MG63 (cell line): Measurements from ENCODE around the gene TGFBR2. TPM values are rescaled to one million over a fixed set of nuclear protein-coding genes. Genes with fewer than 3 reads are reported as not detected.
"Not testable (repeated sequence)": the region's sequence is repeated elsewhere in the genome, so short reads cannot be mapped to it uniquely, and the experiment has no call there.

Experiments used
- DNase-seq: peaks from one replicate; pipeline ENCODE4 v3.0.0-alpha.2; 2020
- H3K27me3 ChIP-seq: fragments of 250-450 bp; sonication (Bioruptor Pico); 2 replicates; pipeline ENCODE4 v1.5.1; 2020; ENCODE audit warnings: mild to moderate bottlenecking, moderate library complexity
- H3K36me3 ChIP-seq: fragments of 250-450 bp; sonication (Bioruptor Pico); 2 replicates; pipeline ENCODE4 v1.5.1; 2020; ENCODE audit warnings: mild to moderate bottlenecking, moderate library complexity
- H3K4me3 ChIP-seq: fragments of 250-450 bp; sonication (Bioruptor Pico); 2 replicates; pipeline ENCODE4 v1.5.1; 2020; ENCODE audit warnings: mild to moderate bottlenecking, moderate library complexity
- H3K9me3 ChIP-seq: fragments of 250-450 bp; sonication (Bioruptor Pico); 2 replicates; pipeline ENCODE4 v1.5.1; 2020; ENCODE audit warnings: mild to moderate bottlenecking, moderate library complexity
- total RNA-seq: library from RNA; depleted of rRNA; stranded (reverse); fragments of >200 nt; shearing (Covaris generic); gene quantifications from 2 replicates; pipeline ENCODE4 v1.2.3, GENCODE V29; 2014; ENCODE audit warnings: low replicate concordance

TGFBR2 gene
- total RNA-seq, 1 experiment from 2014 or later, result 28.9 TPM

GRCh38 chr3:30668051-30668609, 61.7 kb downstream of the TGFBR2 start:
- H3K4me3 ChIP-seq, result no peak overlapping the region
- peaks cover 3% of the 10 kb centered on the region for H3K36me3 ChIP-seq
- H3K9me3 ChIP-seq, result no peaks in the 10 kb centered on the region
- DNase-seq, result no peak
- no peaks in the 10 kb centered on the region for H3K27me3 ChIP-seq

GRCh38 chr3:30669360-30669934, 63.0 kb downstream of the TGFBR2 start:
- not testable (repeated sequence) for DNase-seq

GRCh38 chr3:30670292-30670691, 63.9 kb downstream of the TGFBR2 start:
- peaks cover 3% of the 10 kb centered on the region for H3K36me3 ChIP-seq
- no peaks in the 10 kb centered on the region for H3K9me3 ChIP-seq
- no peak for DNase-seq
- H3K27me3 ChIP-seq, result no peaks in the 10 kb centered on the region
- no peak overlapping the region for H3K4me3 ChIP-seq

More at GRCh38 chr3:30669360-30669934, 63.0 kb downstream of the TGFBR2 start:
- not testable (repeated sequence) for H3K36me3 ChIP-seq, H3K4me3 ChIP-seq, H3K9me3 ChIP-seq, H3K27me3 ChIP-seq

GRCh38 chr3:30671527-30672286, 65.3 kb downstream of the TGFBR2 start:
- Histone ChIP-seq H3K36me3 (peaks cover 3% of the 10 kb centered on the region), H3K4me3 (no peak overlapping the region), H3K9me3 (no peaks in the 10 kb centered on the region), H3K27me3 (no peaks in the 10 kb centered on the region)
- no peak for DNase-seq

GRCh38 chr3:30672287-30672735, 65.9 kb downstream of the TGFBR2 start:
- H3K27me3 ChIP-seq, result no peaks in the 10 kb centered on the region
- no peaks in the 10 kb centered on the region for H3K9me3 ChIP-seq
- no peak overlapping the region for H3K4me3 ChIP-seq
- no peak for DNase-seq
- peaks cover 3% of the 10 kb centered on the region for H3K36me3 ChIP-seq

- Histone ChIP-seq H3K4me3 (no peak overlapping the region), H3K27me3 (no peaks in the 10 kb centered on the region), H3K36me3 (peaks cover 3% of the 10 kb centered on the region), H3K9me3 (no peaks in the 10 kb centered on the region)
- DNase-seq, result peak; percentile 61
These were observed 66.6 kb downstream of the TGFBR2 start for GRCh38 chr3:30672959-30673358.

- no peaks in the 10 kb centered on the region for H3K27me3 ChIP-seq
- no peaks in the 10 kb centered on the region for H3K9me3 ChIP-seq
- H3K4me3 ChIP-seq, result no peak overlapping the region
- no peak for DNase-seq
- peaks cover 3% of the 10 kb centered on the region for H3K36me3 ChIP-seq
These were observed 67.3 kb downstream of the TGFBR2 start for GRCh38 chr3:30673425-30674341.

GRCh38 chr3:30675006-30675405, 68.6 kb downstream of the TGFBR2 start:
- Histone ChIP-seq H3K27me3 (no peaks in the 10 kb centered on the region), H3K36me3 (peaks cover 3% of the 10 kb centered on the region)

GRCh38 chr3:30675774-30676173, 69.4 kb downstream of the TGFBR2 start:
- no peak for DNase-seq
- no peak overlapping the region for H3K4me3 ChIP-seq
- H3K36me3 ChIP-seq, result peaks cover 3% of the 10 kb centered on the region
- no peaks in the 10 kb centered on the region for H3K9me3 ChIP-seq
- no peaks in the 10 kb centered on the region for H3K27me3 ChIP-seq

More at GRCh38 chr3:30675006-30675405, 68.6 kb downstream of the TGFBR2 start:
- DNase-seq, result no peak
- no peak overlapping the region for H3K4me3 ChIP-seq
- H3K9me3 ChIP-seq, result no peaks in the 10 kb centered on the region

- Histone ChIP-seq H3K27me3 (no peaks in the 10 kb centered on the region), H3K9me3 (no peaks in the 10 kb centered on the region), H3K4me3 (no peak overlapping the region), H3K36me3 (peaks cover 3% of the 10 kb centered on the region)
- no peak for DNase-seq
These were observed 70.3 kb downstream of the TGFBR2 start for GRCh38 chr3:30676424-30677346.

- no peaks in the 10 kb centered on the region for H3K9me3 ChIP-seq
- peaks cover 3% of the 10 kb centered on the region for H3K36me3 ChIP-seq
- no peak overlapping the region for H3K4me3 ChIP-seq
- H3K27me3 ChIP-seq, result no peaks in the 10 kb centered on the region
- DNase-seq, result no peak
These were observed 70.9 kb downstream of the TGFBR2 start for GRCh38 chr3:30677347-30677685.

GRCh38 chr3:30679045-30679444, 72.6 kb downstream of the TGFBR2 start:
- H3K27me3 ChIP-seq, result no peaks in the 10 kb centered on the region
- no peaks in the 10 kb centered on the region; the same call in none of the 2 replicates for H3K36me3 ChIP-seq
- H3K4me3 ChIP-seq, result no peak overlapping the region
- no peaks in the 10 kb centered on the region for H3K9me3 ChIP-seq
- DNase-seq, result no peak

- no peaks in the 10 kb centered on the region; the same call in none of the 2 replicates for H3K36me3 ChIP-seq
- H3K4me3 ChIP-seq, result no peak overlapping the region
- H3K27me3 ChIP-seq, result no peaks in the 10 kb centered on the region
- DNase-seq, result no peak
- H3K9me3 ChIP-seq, result no peaks in the 10 kb centered on the region
These were observed 74.6 kb downstream of the TGFBR2 start for GRCh38 chr3:30680789-30681648.

- Histone ChIP-seq H3K36me3 (no peaks in the 10 kb centered on the region; the same call in none of the 2 replicates), H3K4me3 (no peak overlapping the region)
These were observed 75.3 kb downstream of the TGFBR2 start for GRCh38 chr3:30681649-30682211.

More at GRCh38 chr3:30681649-30682211, 75.3 kb downstream of the TGFBR2 start:
- no peak for DNase-seq
- no peaks in the 10 kb centered on the region for H3K9me3 ChIP-seq
- no peaks in the 10 kb centered on the region for H3K27me3 ChIP-seq
